T-helper 2 cell (primary cell): ENCODE data around the gene PRELID2.
"Not testable (repeated sequence)": the region's sequence is repeated elsewhere in the genome, so short reads cannot be mapped to it uniquely, and the experiment has no call there.

Source experiments
- DNase-seq, 5 experiments: peaks; one replicate each; pipeline versions ENCODE4 v3.0.0 to v3.0.0-alpha.2; 2012 to 2022
- total RNA-seq, 2 donors: gene quantifications; one replicate each; lab custom pipeline; 2026; lab: John Stamatoyannopoulos, UW

The PRELID2 gene
- total RNA-seq, result 2.2 to 2.6 reads per million in 2 donors

DNA sequence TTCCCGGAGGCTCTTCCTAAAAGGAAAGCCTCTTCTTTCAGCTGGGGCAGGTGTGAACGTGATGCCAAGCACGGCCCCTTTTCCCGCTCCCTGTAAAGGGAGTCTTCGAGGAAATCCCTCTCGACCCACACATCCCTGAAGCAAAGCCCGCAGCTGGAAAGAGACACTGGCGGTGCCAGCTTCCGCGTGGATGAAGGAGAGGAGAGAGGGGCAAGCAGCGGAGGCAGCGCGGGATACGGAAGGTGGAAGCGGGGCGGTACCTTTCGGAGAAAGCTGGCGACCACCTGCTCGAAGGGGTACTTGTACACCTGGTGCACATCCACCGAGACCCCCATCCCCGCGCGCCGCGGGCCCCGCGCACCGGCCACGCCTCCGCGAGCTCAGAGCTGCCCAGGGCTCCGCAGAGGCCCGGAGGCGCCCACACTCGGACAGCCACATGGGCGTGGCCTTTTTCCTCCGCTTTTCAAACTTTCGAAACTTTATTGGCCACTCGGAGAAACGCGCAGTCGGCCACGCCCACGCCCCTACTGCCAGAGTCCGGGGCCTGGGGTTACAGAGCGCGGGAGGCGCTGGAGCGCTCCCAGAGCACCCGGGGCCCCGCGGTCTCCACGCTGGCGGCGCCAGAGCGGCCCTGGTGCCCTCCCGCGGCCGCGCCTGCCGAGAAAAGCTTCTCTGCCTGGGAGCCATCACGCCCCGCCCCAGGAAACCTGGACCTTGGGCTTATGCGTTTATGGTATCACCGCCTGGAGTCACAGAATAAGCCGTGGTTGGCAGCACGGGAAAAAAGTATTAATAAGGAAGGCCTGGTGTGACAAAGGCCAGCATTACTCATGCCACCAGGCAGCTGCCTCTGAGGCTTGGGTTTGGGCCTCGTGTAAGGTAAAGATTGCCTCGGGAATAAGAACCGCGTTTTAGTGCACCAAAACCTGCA lies at the start of gene PRELID2:
PRELID2 (minus strand) TSS at position 426 of the 931 bp plus-strand sequence; CDS start at position 335, 91 bp downstream.
- DNase-seq, result peak in 4 of 5 experiments; percentile 15 to 84 (median 30)

- no peak for DNase-seq
Measured at GRCh38 chr5:145874765-145875164, 39.6 kb upstream of the PRELID2 start.

DNA sequence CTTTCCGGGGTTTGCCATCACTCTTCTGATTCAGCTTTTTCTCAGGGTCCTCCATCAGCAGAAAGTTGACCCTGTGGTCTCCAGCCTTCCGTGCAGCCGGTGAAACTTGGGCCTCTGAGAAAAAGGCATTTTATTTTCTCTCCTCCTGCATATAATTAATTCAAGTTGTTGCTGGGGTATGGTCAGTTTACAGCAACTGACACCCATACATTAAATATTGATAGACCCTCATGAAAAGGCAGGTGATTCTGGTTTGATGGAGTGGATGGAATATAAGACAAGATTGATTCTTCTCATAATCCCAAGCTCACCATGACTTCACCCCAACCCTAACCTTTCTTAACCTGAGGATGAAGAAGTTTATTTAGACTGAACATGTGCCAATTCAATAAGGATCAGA lies 37.8 kb upstream of the PRELID2 start, which contains the start of gene GRXCR2:
GRXCR2 (minus strand) TSS at position 101 of the 400 bp plus-strand sequence; CDS start at position 55, 46 bp downstream.
- no peak for DNase-seq

GRCh38 chr5:145872486-145872885 lies 37.3 kb upstream of the PRELID2 start:
- no peak for DNase-seq

GRCh38 chr5:145869753-145870152 lies 34.6 kb upstream of the PRELID2 start:
- DNase-seq, result no peak

GRCh38 chr5:145867806-145868205 lies 32.7 kb upstream of the PRELID2 start:
- no peak for DNase-seq

DNA sequence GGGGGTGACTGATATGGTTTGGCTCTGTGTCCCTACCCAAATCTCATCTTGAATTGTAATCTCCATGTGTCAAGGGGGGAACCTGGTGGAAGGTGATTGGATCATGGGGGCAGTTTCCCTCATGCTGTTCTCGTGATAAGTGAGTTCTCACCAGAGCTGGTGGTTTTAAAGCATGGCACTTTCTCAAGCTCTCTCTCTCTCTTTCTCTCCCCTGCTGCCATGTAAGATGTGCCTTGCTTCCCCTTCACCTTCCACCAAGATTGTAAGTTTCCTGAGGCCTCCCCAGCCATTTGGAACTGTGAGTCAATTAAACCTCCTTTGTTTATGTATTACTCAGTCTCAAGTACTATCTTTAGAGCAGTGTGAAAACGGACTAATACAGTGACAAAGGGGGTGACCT lies 29.3 kb upstream of the PRELID2 start:
- not testable (repeated sequence) for DNase-seq

- no peak for DNase-seq
Measured at GRCh38 chr5:145863003-145863402, 27.9 kb upstream of the PRELID2 start.

DNA sequence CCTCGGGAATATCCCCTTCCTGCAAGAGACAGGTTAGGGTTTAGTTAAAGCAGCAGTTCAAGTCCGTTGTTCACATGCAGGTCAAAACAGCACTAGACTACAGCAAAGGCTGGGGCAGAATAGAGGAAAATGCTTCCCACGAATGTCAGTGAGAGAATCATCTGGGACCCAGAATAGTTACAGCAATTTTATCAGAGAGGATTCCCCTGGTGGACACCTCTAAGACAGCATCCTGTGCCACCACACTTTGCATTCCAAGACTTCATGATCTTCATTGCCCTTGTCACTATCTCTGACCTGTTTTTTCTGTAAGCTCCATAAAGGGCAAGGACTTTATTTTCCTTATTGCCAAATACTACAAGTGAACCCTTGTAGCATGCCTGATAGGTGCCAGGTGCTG lies 24.8 kb upstream of the PRELID2 start:
- DNase-seq, result peak in 1 of 5 experiments; percentile 20

DNA sequence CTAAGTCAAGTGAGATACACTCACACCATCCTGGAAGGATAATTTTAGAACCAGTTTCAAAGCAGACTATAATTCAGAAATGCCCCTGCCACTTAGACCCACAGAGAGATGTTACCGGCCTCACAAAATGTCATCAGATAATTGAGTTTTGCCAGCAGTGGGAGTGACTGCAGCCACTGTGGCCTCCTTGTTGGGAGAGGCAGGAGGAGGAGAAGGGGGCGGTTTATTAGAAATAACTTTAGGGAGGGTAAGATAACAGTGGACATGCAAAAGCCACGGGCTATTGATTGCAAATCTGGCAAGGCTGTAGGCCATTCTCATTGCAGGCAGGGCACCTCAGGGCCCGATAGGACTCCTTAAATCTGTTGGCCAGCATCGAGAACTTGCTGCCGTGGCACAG lies 24.3 kb upstream of the PRELID2 start:
- DNase-seq, result no peak

DNA sequence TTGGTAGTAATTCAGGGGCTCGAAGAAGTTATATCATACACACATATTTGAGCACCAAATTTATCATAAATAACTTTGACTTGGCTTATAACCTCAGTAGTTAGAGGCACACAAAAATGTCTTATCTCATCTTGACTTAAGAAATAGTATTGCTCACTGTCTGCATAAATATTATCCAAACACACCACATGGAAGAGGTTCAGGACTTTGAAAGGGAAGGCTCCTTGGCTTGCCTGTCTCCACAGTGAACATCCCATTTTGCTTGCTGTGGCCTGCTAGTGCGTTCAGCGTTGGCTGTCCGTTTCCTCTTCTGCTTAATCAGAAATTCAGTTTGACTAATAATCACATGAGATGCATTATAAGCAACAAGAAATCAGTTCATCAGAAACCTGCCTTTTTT lies 23.8 kb upstream of the PRELID2 start:
- peak in 1 of 5 experiments; percentile 47 for DNase-seq

DNA sequence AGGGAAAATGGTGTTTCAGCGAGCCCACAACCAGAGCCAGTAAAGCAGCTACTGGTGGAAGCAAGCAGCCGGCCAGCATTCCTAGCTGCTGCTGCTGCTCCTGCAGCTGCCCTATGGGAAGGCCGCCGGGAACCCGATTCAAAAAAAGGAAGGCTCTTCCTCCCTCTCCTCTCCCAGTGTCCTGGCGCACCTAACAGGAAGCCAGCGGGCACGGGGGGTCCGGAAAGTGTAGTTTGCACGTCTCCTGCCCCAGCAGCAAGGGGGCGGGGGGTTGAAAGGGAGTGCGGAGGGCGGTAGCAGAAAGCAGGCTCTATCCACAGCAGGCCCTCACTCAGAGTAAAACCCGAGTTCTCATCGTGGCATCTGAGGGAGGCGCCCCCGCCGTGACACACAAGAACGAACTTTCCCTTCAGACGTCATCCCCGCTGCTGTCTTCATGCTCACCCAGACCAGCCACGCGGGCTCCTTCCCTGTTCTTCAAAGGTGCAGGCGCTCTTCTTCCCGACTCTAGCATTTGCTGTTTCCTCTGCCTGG lies 21.2 kb upstream of the PRELID2 start:
- DNase-seq, result peak in 1 of 5 experiments; percentile 60

DNA sequence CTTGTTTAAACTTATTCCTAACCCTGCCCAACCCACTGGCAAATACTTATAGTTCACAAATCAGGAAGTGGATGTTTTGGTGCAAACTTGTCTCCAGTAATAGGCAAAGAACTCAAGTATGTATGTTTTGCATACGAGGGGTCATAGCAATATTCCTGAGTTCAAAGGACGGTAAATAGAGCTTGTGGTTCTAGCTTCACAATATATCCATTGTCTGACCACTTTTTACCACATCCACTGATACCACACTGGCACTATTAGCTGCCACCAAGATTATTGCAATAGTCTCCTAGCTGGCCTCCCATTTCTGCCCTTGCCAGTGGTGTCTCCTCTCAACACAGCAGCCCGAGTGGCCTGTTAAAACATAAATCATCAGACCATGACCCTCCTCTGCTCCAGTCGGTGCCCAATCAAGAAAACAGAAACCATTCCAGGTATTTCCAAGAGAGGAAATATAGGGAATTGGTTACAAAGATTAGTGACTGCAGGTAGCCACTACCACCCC lies 20.7 kb upstream of the PRELID2 start:
- DNase-seq, result no peak

GRCh38 chr5:145854651-145855258 lies 19.6 kb upstream of the PRELID2 start:
- DNase-seq, result no peak

GRCh38 chr5:145853781-145854376 lies 18.7 kb upstream of the PRELID2 start:
- DNase-seq, result no peak

GRCh38 chr5:145852990-145853389 lies 17.8 kb upstream of the PRELID2 start:
- no peak for DNase-seq

DNA sequence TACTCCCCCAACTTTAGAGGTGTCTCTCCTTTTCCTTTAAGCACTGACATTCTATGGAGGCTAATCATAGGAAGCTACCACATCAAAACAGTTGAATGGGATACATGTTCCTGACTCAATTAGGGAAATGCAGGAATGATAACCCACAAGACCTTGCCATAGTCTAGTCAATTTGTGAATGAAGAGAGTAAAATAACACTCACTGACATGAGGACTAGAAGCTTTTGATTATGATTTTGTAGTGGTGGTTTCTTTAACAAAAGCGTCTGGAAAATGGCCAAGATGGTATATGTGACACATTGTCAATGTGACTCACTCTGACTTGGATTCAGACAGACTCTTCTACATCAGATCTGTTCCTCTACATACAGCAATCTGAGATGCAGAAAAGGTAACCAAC lies 13.7 kb upstream of the PRELID2 start:
- no peak for DNase-seq

- DNase-seq, result no peak
Measured at GRCh38 chr5:145847499-145848497, 12.7 kb upstream of the PRELID2 start.

- DNase-seq, result no peak
Measured at GRCh38 chr5:145846081-145846480, 10.9 kb upstream of the PRELID2 start.

GRCh38 chr5:145841299-145841698 lies 6.2 kb upstream of the PRELID2 start:
- no peak for DNase-seq

- DNase-seq, result no peak
Measured at GRCh38 chr5:145840458-145841132, 5.5 kb upstream of the PRELID2 start.
